ENCODE data around the gene NODAL.

DNA sequence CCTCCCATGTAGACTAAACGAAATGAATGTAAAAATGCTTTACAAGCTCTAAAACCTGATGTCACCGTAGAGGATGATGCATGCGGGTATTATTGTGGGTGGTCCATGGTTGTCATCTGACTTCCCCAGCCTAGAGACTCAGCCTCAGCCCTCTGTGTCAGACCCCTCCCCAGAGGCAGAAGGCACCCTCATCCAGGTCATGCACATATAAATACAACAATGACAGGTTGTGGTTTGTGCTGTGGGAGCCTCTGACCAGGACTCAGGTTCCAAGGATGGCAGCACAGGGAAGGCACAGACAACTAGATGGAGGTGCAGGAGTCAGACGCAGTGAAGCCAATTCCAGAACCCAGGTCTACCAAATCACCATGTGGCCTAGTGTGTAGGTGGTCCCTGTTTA is 3.3 kb upstream of the NODAL start:
- TF ChIP-seq, protein P1, sequence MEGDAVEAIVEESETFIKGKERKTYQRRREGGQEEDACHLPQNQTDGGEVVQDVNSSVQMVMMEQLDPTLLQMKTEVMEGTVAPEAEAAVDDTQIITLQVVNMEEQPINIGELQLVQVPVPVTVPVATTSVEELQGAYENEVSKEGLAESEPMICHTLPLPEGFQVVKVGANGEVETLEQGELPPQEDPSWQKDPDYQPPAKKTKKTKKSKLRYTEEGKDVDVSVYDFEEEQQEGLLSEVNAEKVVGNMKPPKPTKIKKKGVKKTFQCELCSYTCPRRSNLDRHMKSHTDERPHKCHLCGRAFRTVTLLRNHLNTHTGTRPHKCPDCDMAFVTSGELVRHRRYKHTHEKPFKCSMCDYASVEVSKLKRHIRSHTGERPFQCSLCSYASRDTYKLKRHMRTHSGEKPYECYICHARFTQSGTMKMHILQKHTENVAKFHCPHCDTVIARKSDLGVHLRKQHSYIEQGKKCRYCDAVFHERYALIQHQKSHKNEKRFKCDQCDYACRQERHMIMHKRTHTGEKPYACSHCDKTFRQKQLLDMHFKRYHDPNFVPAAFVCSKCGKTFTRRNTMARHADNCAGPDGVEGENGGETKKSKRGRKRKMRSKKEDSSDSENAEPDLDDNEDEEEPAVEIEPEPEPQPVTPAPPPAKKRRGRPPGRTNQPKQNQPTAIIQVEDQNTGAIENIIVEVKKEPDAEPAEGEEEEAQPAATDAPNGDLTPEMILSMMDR (IDR thresholded peaks at IDR 0.05 in 8 of 11, conservative IDR thresholded peaks at IDR 0.05 in 3 of 11) = no peak
- no peak for TF ChIP-seq POLR2AphosphoS5 (IDR thresholded peaks at IDR 0.05)
